Neural cell (in vitro differentiated cells): ENCODE results near the gene STIM2. TPM values are rescaled to one million over a fixed set of nuclear protein-coding genes. Genes with fewer than 3 reads are reported as not detected.

ENCODE experiments used
- H2AFZ ChIP-seq: fragments of 200-600, 300-800 bp; sonication (generic), shearing (Covaris generic); 2 replicates; pipeline ENCODE4 v1.6.0; 2014; ENCODE audit warnings: low read depth, mild to moderate bottlenecking, antibody characterized with exemption, low read length, moderate library complexity
- H3F3A ChIP-seq: fragments of 200-600 bp; shearing (Covaris generic); 2 replicates; pipeline ENCODE4 v1.6.1; 2016; ENCODE audit warnings: mild to moderate bottlenecking, moderate library complexity, mixed read lengths, antibody characterized with exemption, low read length; ENCODE audit not compliant: insufficient read depth, poor library complexity, severe bottlenecking
- H3K27ac ChIP-seq: fragments of 200-600, 300-800 bp; sonication (generic), shearing (Covaris generic); 2 replicates; pipeline ENCODE4 v1.5.1; 2014; ENCODE audit warnings: mild to moderate bottlenecking, low read length, moderate library complexity
- H3K27me3 ChIP-seq: fragments of 300-800, 200-600 bp; sonication (generic), shearing (Covaris generic); 2 replicates; pipeline ENCODE4 v1.6.0; 2014; ENCODE audit warnings: mild to moderate bottlenecking, low read depth, low read length, moderate library complexity; ENCODE audit not compliant: insufficient read depth
- H3K36me3 ChIP-seq: fragments of 300-800, 200-600 bp; sonication (generic), shearing (Covaris generic); 2 replicates; pipeline ENCODE4 v1.5.1; 2014; ENCODE audit warnings: mild to moderate bottlenecking, antibody characterized with exemption, low read length, moderate library complexity; ENCODE audit not compliant: insufficient read depth
- H3K4me2 ChIP-seq: fragments of 300-800, 200-600 bp; sonication (generic), shearing (Covaris generic); 2 replicates; pipeline ENCODE4 v1.6.0; 2014; ENCODE audit warnings: mild to moderate bottlenecking, low read length
- H3K4me3 ChIP-seq: fragments of 300-800, 200-600 bp; sonication (generic), shearing (Covaris generic); 2 replicates; pipeline ENCODE4 v1.5.1; 2014; ENCODE audit warnings: mild to moderate bottlenecking, low read length, moderate library complexity
- H3K79me2 ChIP-seq: fragments of 200-600 bp; shearing (Covaris generic); replicated peaks from 2 replicates; pipeline ENCODE4 v1.6.0; 2014; ENCODE audit warnings: mild to moderate bottlenecking, low read length, moderate library complexity; ENCODE audit not compliant: insufficient read depth
- H3K9ac ChIP-seq: fragments of 300-800, 200-600 bp; sonication (generic), shearing (Covaris generic); 2 replicates; pipeline ENCODE4 v1.6.1; 2016; ENCODE audit warnings: mild to moderate bottlenecking, low read length, mixed read lengths
- H3K9me2 ChIP-seq: fragments of 200-600 bp; shearing (Covaris generic); 2 replicates; pipeline ENCODE4 v1.6.1; 2016; ENCODE audit warnings: mild to moderate bottlenecking, low read length, mixed read lengths; ENCODE audit not compliant: insufficient read depth
- H3K9me3 ChIP-seq: fragments of 200-600, 300-800 bp; sonication (generic), shearing (Covaris generic); 2 replicates; pipeline ENCODE4 v1.6.1; 2016; ENCODE audit warnings: mild to moderate bottlenecking, mixed run types, low read length, moderate library complexity, mixed read lengths
- H4K20me1 ChIP-seq: fragments of 200-600 bp; shearing (Covaris generic); 2 replicates; pipeline ENCODE4 v1.6.1; 2016; ENCODE audit warnings: mild to moderate bottlenecking, mixed run types; ENCODE audit not compliant: insufficient read depth
- EP300 ChIP-seq: fragments of 450-650 bp; conservative IDR thresholded peaks from 2 replicates; pipeline ENCODE4 v1.6.1; 2014; ENCODE audit warnings: antibody characterized with exemption, mild to moderate bottlenecking, moderate library complexity; ENCODE audit not compliant: poor library complexity, severe bottlenecking
- EZH2 ChIP-seq: fragments of 200-600, 300-800 bp; shearing (Covaris generic), sonication (generic); IDR thresholded peaks from 2 replicates; pipeline ENCODE4 v1.6.1; 2014; ENCODE audit warnings: antibody characterized with exemption, low read length, borderline replicate concordance, mild to moderate bottlenecking; ENCODE audit not compliant: insufficient read depth, poor library complexity, severe bottlenecking
- MXI1 ChIP-seq: fragments of 450-650 bp; conservative IDR thresholded peaks from 2 replicates; pipeline ENCODE4 v1.6.1; 2014; ENCODE audit warnings: antibody characterized with exemption, mild to moderate bottlenecking; ENCODE audit not compliant: poor library complexity, severe bottlenecking
- POLR2AphosphoS5 ChIP-seq: IDR thresholded peaks from 2 replicates; pipeline ENCODE4 v1.6.1; 2012
- RAD21 ChIP-seq: fragments of 450-650 bp; conservative IDR thresholded peaks from 2 replicates; pipeline ENCODE4 v1.6.1; 2014; ENCODE audit warnings: antibody characterized with exemption, mild to moderate bottlenecking, moderate library complexity
- SMC3 ChIP-seq: fragments of 450-650 bp; conservative IDR thresholded peaks from 2 replicates; pipeline ENCODE4 v1.6.1; 2014; ENCODE audit warnings: antibody characterized with exemption, mild to moderate bottlenecking, moderate library complexity; ENCODE audit not compliant: poor library complexity
- TAF1 ChIP-seq: IDR thresholded peaks from 2 replicates; pipeline ENCODE4 v1.6.1; 2012; ENCODE audit warnings: low read depth
- polyA plus RNA-seq: library from polyadenylated mRNA; depleted of rRNA; stranded (reverse); fragments of >200 nt; gene quantifications from 2 replicates; pipeline ENCODE4 v1.2.3, GENCODE V29; 2014
- TF ChIP-seq, protein P1 (sequence below): IDR thresholded peaks from 2 replicates; pipeline ENCODE4 v1.6.1; 2012; ENCODE audit warnings: borderline replicate concordance
- TF ChIP-seq, protein P2 (sequence below): fragments of 450-650 bp; IDR thresholded peaks from 2 replicates; pipeline ENCODE4 v1.5.1; 2014; ENCODE audit warnings: antibody characterized with exemption, mild to moderate bottlenecking, moderate library complexity; ENCODE audit not compliant: poor library complexity, severe bottlenecking

STIM2 gene
- polyA plus RNA-seq, 1 donor from 2014 or later, result 25.3 TPM

DNA sequence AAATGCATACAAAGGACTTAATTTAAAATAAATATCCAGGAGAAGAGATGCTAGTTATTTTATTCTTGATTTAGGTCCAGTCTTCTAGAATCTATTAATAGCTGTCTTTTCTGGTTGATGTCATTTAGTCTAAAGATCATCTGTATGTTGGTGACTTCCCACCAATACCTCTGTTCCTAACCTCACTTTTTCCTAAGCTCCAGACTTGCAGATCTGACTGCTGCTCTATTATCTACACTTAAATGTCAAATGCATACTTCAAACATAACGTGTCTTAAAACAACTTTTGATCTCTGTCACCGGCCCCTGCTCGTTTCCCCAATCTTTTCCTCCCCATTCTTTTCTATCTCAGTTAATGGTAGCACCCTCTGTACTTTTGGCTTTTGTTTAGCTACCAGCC is 133.3 kb downstream of the STIM2 start:
- Histone ChIP-seq H4K20me1 (no peaks in the 10 kb centered on the region), H3K9ac (no peak overlapping the region), H3F3A (no peaks in the 10 kb centered on the region), H3K9me3 (peaks cover 3% of the 10 kb centered on the region), H3K4me2 (no peak overlapping the region), H3K36me3 (no peaks in the 10 kb centered on the region), H2AFZ (no peak overlapping the region), H3K27me3 (no peaks in the 10 kb centered on the region), H3K4me3 (no peak overlapping the region), H3K9me2 (no peaks in the 10 kb centered on the region), H3K79me2 (no peaks in the 10 kb centered on the region), H3K27ac (no peak overlapping the region)
- TF ChIP-seq EP300 (no peak), TAF1 (no peak), RAD21 (no peak), POLR2AphosphoS5 (no peak), MXI1 (no peak)
- TF ChIP-seq, protein P1, sequence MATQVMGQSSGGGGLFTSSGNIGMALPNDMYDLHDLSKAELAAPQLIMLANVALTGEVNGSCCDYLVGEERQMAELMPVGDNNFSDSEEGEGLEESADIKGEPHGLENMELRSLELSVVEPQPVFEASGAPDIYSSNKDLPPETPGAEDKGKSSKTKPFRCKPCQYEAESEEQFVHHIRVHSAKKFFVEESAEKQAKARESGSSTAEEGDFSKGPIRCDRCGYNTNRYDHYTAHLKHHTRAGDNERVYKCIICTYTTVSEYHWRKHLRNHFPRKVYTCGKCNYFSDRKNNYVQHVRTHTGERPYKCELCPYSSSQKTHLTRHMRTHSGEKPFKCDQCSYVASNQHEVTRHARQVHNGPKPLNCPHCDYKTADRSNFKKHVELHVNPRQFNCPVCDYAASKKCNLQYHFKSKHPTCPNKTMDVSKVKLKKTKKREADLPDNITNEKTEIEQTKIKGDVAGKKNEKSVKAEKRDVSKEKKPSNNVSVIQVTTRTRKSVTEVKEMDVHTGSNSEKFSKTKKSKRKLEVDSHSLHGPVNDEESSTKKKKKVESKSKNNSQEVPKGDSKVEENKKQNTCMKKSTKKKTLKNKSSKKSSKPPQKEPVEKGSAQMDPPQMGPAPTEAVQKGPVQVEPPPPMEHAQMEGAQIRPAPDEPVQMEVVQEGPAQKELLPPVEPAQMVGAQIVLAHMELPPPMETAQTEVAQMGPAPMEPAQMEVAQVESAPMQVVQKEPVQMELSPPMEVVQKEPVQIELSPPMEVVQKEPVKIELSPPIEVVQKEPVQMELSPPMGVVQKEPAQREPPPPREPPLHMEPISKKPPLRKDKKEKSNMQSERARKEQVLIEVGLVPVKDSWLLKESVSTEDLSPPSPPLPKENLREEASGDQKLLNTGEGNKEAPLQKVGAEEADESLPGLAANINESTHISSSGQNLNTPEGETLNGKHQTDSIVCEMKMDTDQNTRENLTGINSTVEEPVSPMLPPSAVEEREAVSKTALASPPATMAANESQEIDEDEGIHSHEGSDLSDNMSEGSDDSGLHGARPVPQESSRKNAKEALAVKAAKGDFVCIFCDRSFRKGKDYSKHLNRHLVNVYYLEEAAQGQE, result no peak

DNA sequence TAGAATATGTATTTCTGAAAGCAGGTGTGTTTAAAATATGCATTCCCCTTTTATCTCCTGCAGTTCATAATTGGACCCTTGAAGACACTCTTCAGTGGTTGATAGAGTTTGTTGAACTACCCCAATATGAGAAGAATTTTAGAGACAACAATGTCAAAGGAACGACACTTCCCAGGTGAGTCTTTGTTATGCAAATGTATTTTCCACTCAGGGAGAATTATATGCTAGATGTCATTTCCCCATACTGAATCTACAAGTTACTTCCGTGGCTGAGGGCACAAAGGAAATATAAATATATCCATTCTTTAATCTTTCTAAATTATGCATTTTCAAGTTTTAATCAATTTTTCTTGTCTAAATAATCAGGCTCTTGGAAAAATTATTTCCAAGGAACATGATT is 134.7 kb downstream of the STIM2 start:
- Histone ChIP-seq H3K9ac (no peak overlapping the region), H3K9me3 (peaks cover 3% of the 10 kb centered on the region), H3K36me3 (no peaks in the 10 kb centered on the region), H3K27me3 (no peaks in the 10 kb centered on the region), H3K79me2 (no peaks in the 10 kb centered on the region), H3K4me3 (no peak overlapping the region), H3K27ac (no peak overlapping the region), H4K20me1 (no peaks in the 10 kb centered on the region), H2AFZ (no peak overlapping the region), H3F3A (no peaks in the 10 kb centered on the region), H3K9me2 (no peaks in the 10 kb centered on the region), H3K4me2 (no peak overlapping the region)
- no peak for TF ChIP-seq TAF1
- no peak for TF ChIP-seq MXI1
- no peak for TF ChIP-seq RAD21
- TF ChIP-seq EP300, result no peak
- TF ChIP-seq, protein P1, result no peak
- TF ChIP-seq POLR2AphosphoS5, result no peak
- TF ChIP-seq SMC3, result no peak
- no peak for TF ChIP-seq EZH2
- TF ChIP-seq, protein P2, sequence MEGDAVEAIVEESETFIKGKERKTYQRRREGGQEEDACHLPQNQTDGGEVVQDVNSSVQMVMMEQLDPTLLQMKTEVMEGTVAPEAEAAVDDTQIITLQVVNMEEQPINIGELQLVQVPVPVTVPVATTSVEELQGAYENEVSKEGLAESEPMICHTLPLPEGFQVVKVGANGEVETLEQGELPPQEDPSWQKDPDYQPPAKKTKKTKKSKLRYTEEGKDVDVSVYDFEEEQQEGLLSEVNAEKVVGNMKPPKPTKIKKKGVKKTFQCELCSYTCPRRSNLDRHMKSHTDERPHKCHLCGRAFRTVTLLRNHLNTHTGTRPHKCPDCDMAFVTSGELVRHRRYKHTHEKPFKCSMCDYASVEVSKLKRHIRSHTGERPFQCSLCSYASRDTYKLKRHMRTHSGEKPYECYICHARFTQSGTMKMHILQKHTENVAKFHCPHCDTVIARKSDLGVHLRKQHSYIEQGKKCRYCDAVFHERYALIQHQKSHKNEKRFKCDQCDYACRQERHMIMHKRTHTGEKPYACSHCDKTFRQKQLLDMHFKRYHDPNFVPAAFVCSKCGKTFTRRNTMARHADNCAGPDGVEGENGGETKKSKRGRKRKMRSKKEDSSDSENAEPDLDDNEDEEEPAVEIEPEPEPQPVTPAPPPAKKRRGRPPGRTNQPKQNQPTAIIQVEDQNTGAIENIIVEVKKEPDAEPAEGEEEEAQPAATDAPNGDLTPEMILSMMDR, result no peak
